IMR-90 (cell line): Measurements from ENCODE around the gene CROCC. TPM values are rescaled to one million over a fixed set of nuclear protein-coding genes. Genes with fewer than 3 reads are reported as not detected.

ENCODE experiments used
- ATAC-seq: fragments of 200-7000 bp; cut with Tn5 transposase; 2 replicates; pipeline ENCODE4 v1.9.1; 2020; ENCODE audit warnings: low read depth, mild to moderate bottlenecking, moderate library complexity
- BruUV-seq: library from RNA; stranded (reverse); fragments of 400-500 nt; replicated peaks from 2 replicates; lab custom pipeline; 2021; lab: Mats Ljungman, UMichigan
- CTCF ChIA-PET: fragments of 300-600 bp; formaldehyde crosslinking; extraction: SDS; loops from one replicate; lab custom pipeline; 2021; ENCODE audit warnings: antibody characterized with exemption; lab: Yijun Ruan, JAX
- POLR2A ChIA-PET: fragments of 300-600 bp; sonication (Branson Sonifier 250); formaldehyde crosslinking; loops from one replicate; lab custom pipeline; 2022; ENCODE audit warnings: antibody characterized with exemption; ENCODE audit not compliant: unreplicated experiment; lab: Charles Lee
- DNase-seq: peaks from one replicate; pipeline ENCODE4 v3.0.0; 2013
- H2AFZ ChIP-seq: replicated peaks from 2 replicates; pipeline ENCODE3; 2013; ENCODE audit warnings: low read length, mild to moderate bottlenecking; ENCODE audit not compliant: poor library complexity
- H2AK5ac ChIP-seq: 2 replicates; pipeline ENCODE4 v1.6.1; 2013; ENCODE audit warnings: low read depth, low read length, inconsistent platforms
- H2AK9ac ChIP-seq: replicated peaks from 2 replicates; pipeline ENCODE3; 2013; ENCODE audit warnings: mild to moderate bottlenecking, low read depth, low read length, moderate library complexity; ENCODE audit not compliant: poor library complexity
- H2BK120ac ChIP-seq: 2 replicates; pipeline ENCODE4 v1.6.1; 2013; ENCODE audit warnings: low read depth, low read length, inconsistent platforms
- H2BK15ac ChIP-seq: 3 replicates; pipeline ENCODE4 v1.6.1; 2013; ENCODE audit warnings: low read depth, low read length, inconsistent platforms
- H2BK20ac ChIP-seq: 2 replicates; pipeline ENCODE4 v1.6.1; 2013; ENCODE audit warnings: low read depth, mild to moderate bottlenecking, inconsistent platforms, low read length, moderate library complexity
- H2BK5ac ChIP-seq: 2 replicates; pipeline ENCODE4 v1.6.1; 2013; ENCODE audit warnings: mild to moderate bottlenecking, low read depth, low read length, inconsistent platforms; ENCODE audit not compliant: poor library complexity, severe bottlenecking
- H3K14ac ChIP-seq: replicated peaks from 2 replicates; pipeline ENCODE4 v1.6.1; 2013; ENCODE audit warnings: low read depth, low read length, inconsistent platforms
- H3K18ac ChIP-seq: 2 replicates; pipeline ENCODE4 v1.6.1; 2013; ENCODE audit warnings: low read depth, low read length, control low read depth
- H3K23ac ChIP-seq: 2 replicates; pipeline ENCODE4 v1.6.1; 2013; ENCODE audit warnings: low read depth, low read length, inconsistent platforms
- H3K27ac ChIP-seq: 2 replicates; pipeline ENCODE4 v1.5.1; 2013; ENCODE audit warnings: mild to moderate bottlenecking, control low read depth, low read length; ENCODE audit not compliant: insufficient read depth
- H3K27me3 ChIP-seq: 2 replicates; pipeline ENCODE4 v1.6.1; 2013; ENCODE audit warnings: low read length; ENCODE audit not compliant: control insufficient read depth, insufficient read depth
- H3K36me3 ChIP-seq: 2 replicates; pipeline ENCODE4 v1.6.1; 2013; ENCODE audit warnings: low read length, mixed read lengths; ENCODE audit not compliant: control insufficient read depth, insufficient read depth
- H3K4ac ChIP-seq: 2 replicates; pipeline ENCODE4 v1.6.1; 2013; ENCODE audit warnings: low read depth, low read length, inconsistent platforms
- H3K4me1 ChIP-seq: 2 replicates; pipeline ENCODE4 v1.6.1; 2013; ENCODE audit warnings: low read length, mixed read lengths; ENCODE audit not compliant: control insufficient read depth, insufficient read depth
- H3K4me2 ChIP-seq: 2 replicates; pipeline ENCODE4 v1.6.1; 2013; ENCODE audit warnings: low read depth, mild to moderate bottlenecking, control low read depth, low read length, moderate library complexity
- H3K4me3 ChIP-seq: 2 replicates; pipeline ENCODE4 v1.5.1; 2013; ENCODE audit warnings: low read depth, mild to moderate bottlenecking, control low read depth, low read length, moderate library complexity; ENCODE audit not compliant: insufficient read depth
- H3K56ac ChIP-seq: 2 replicates; pipeline ENCODE4 v1.6.1; 2013; ENCODE audit warnings: low read length, inconsistent platforms; ENCODE audit not compliant: insufficient read depth; ENCODE audit errors: extremely low read depth
- H3K79me1 ChIP-seq, 2 experiments: 2 replicates each; pipeline ENCODE4 v1.6.1; 2013; ENCODE audit warnings: low read length in 2 of 2, inconsistent platforms in 1 of 2, low read depth in 1 of 2
- H3K9ac ChIP-seq: 2 replicates; pipeline ENCODE4 v1.6.1; 2013; ENCODE audit warnings: low read depth, low read length, control low read depth
- H3K9me1 ChIP-seq: 2 replicates; pipeline ENCODE4 v1.6.1; 2013; ENCODE audit warnings: low read length, inconsistent platforms; ENCODE audit not compliant: insufficient read depth
- H3K9me3 ChIP-seq: 2 replicates; pipeline ENCODE4 v1.6.1; 2013; ENCODE audit warnings: low read length; ENCODE audit not compliant: control insufficient read depth, insufficient read depth
- H4K20me1 ChIP-seq: 2 replicates; pipeline ENCODE4 v1.6.1; 2013; ENCODE audit warnings: low read length, inconsistent platforms; ENCODE audit not compliant: insufficient read depth
- H4K5ac ChIP-seq: 2 replicates; pipeline ENCODE4 v1.6.1; 2013; ENCODE audit warnings: mild to moderate bottlenecking, low read depth, low read length, control low read depth
- H4K8ac ChIP-seq, 2 experiments: 2 replicates each; pipeline ENCODE4 v1.6.1; 2013; ENCODE audit warnings: low read depth in 2 of 2, low read length in 2 of 2, control low read depth in 1 of 2, inconsistent platforms in 1 of 2
- H4K91ac ChIP-seq: 2 replicates; pipeline ENCODE4 v1.6.1; 2013; ENCODE audit warnings: low read depth, low read length, inconsistent platforms; ENCODE audit not compliant: insufficient read depth
- BHLHE40 ChIP-seq: fragments of 150-350 bp; IDR thresholded peaks from 2 replicates; pipeline ENCODE4 v1.6.1; 2016; ENCODE audit warnings: mild to moderate bottlenecking, low read depth, low read length
- CEBPB ChIP-seq: IDR thresholded peaks from 2 replicates; pipeline ENCODE4 v1.6.1; 2012; ENCODE audit warnings: low read depth, low read length, improper control_type of control experiment
- CHD1 ChIP-seq: IDR thresholded peaks from 2 replicates; pipeline ENCODE4 v1.6.1; 2012; ENCODE audit warnings: low read depth, low read length, improper control_type of control experiment
- CTCF ChIP-seq: conservative IDR thresholded peaks from 2 replicates; pipeline ENCODE4 v1.5.1; 2012; ENCODE audit warnings: mild to moderate bottlenecking, low read depth, low read length, improper control_type of control experiment
- ELK1 ChIP-seq: fragments of 150-350 bp; IDR thresholded peaks from 2 replicates; pipeline ENCODE4 v1.6.1; 2016; ENCODE audit warnings: low read depth, mild to moderate bottlenecking, low read length, moderate library complexity, borderline replicate concordance
- FOS ChIP-seq: fragments of 150-350 bp; IDR thresholded peaks from 2 replicates; pipeline ENCODE4 v1.6.1; 2016; ENCODE audit warnings: low read depth, low read length
- MAFK ChIP-seq: IDR thresholded peaks from 2 replicates; pipeline ENCODE4 v1.6.1; 2012; ENCODE audit warnings: low read depth, low read length, improper control_type of control experiment
- MAZ ChIP-seq: IDR thresholded peaks from 2 replicates; pipeline ENCODE4 v1.6.1; 2012; ENCODE audit warnings: low read depth, mild to moderate bottlenecking, low read length, improper control_type of control experiment, moderate library complexity, borderline replicate concordance
- MXI1 ChIP-seq: IDR thresholded peaks from 2 replicates; pipeline ENCODE4 v1.6.1; 2012; ENCODE audit warnings: low read depth, mild to moderate bottlenecking, low read length, moderate library complexity, borderline replicate concordance
- NFE2L2 ChIP-seq: fragments of 150-350 bp; IDR thresholded peaks from 2 replicates; pipeline ENCODE4 v1.6.1; 2016; ENCODE audit warnings: low read depth, mild to moderate bottlenecking, low read length
- POLR2A ChIP-seq: IDR thresholded peaks from 2 replicates; pipeline ENCODE4 v1.6.1; 2012; ENCODE audit warnings: mild to moderate bottlenecking, low read depth, low read length
- RAD21 ChIP-seq: IDR thresholded peaks from 2 replicates; pipeline ENCODE4 v1.6.1; 2012; ENCODE audit warnings: low read length, improper control_type of control experiment
- RCOR1 ChIP-seq: IDR thresholded peaks from 2 replicates; pipeline ENCODE4 v1.6.1; 2012; ENCODE audit warnings: mild to moderate bottlenecking, low read length, improper control_type of control experiment; ENCODE audit not compliant: insufficient replicate concordance
- RFX5 ChIP-seq: IDR thresholded peaks from 2 replicates; pipeline ENCODE4 v1.8.0; 2012; ENCODE audit warnings: low read depth, mild to moderate bottlenecking, low read length, moderate library complexity
- SMC3 ChIP-seq: fragments of 150-350 bp; IDR thresholded peaks from 2 replicates; pipeline ENCODE4 v1.6.1; 2016; ENCODE audit warnings: low read depth, mild to moderate bottlenecking, antibody characterized with exemption, low read length, moderate library complexity
- WGBS, 2 experiments: methylation state at CpG; one replicate each; pipeline versions ENCODE4 v1.1.5 to v1.1.7; 2013; ENCODE audit warnings: missing lambda C conversion rate in 2 of 2; ENCODE audit not compliant: insufficient read length in 1 of 2; ENCODE audit errors: extremely low coverage in 2 of 2; 5-methylcytosine and 5-hydroxymethylcytosine counted together
- dilution Hi-C: fragments of 300-500 bp; cut with HindIII; formaldehyde crosslinking; loops from one replicate; pipeline ENCODE4 v1.14.3; 2018; ENCODE audit warnings: low sequenced_read_pairs; ENCODE audit not compliant: unreplicated experiment
- in situ Hi-C: fragments of 300-500 bp; cut with MboI; formaldehyde crosslinking; loops from 3 replicates; pipeline ENCODE4 v1.14.3; 2019; ENCODE audit warnings: low sequenced_read_pairs, inconsistent platforms, mixed read lengths
- intact Hi-C: fragments of 100-400 bp; cut with micrococcal nuclease; formaldehyde crosslinking; loops from 2 replicates; pipeline ENCODE4 v1.10.0; 2022
- polyA plus RNA-seq, 3 experiments: library from polyadenylated mRNA; depleted of rRNA; stranded (reverse); fragments of >200 nt; gene quantifications; 2 replicates each; pipeline ENCODE4 v1.2.3, GENCODE V29; 2012; ENCODE audit warnings: low replicate concordance in 1 of 3
- total RNA-seq: library from RNA; depleted of rRNA; stranded (reverse); fragments of >200 nt; gene quantifications from 2 replicates; pipeline ENCODE4 v1.2.3, GENCODE V29; 2012
- TF ChIP-seq, protein P1 (sequence below): fragments of 150-350 bp; IDR thresholded peaks from 2 replicates; pipeline ENCODE4 v1.6.1; 2017; ENCODE audit warnings: mild to moderate bottlenecking, antibody characterized with exemption, low read length, low read depth

The CROCC gene
- total and polyA plus RNA-seq, 2 of the 4 experiments (the other 2 are of a cell fraction), result 7.5 to 13.7 TPM

GRCh38 chr1:16992102-16992501, 70.4 kb downstream of the CROCC start:
- no peak overlapping the region for H2AFZ ChIP-seq
- peaks cover 9% of the 10 kb centered on the region for H3K36me3 ChIP-seq
- H4K5ac ChIP-seq, result no peak overlapping the region
- H3K4me2 ChIP-seq, result no peak overlapping the region
- intact Hi-C loops, result no loop called here
- no peak overlapping the region for H3K23ac ChIP-seq
- ChIA-PET POLR2A (no interaction called here), CTCF (no interaction called here)
- H3K56ac ChIP-seq, result no peak overlapping the region
- H3K4me1 ChIP-seq, result no peaks in the 10 kb centered on the region
- H2BK5ac ChIP-seq, result no peak overlapping the region
- H3K14ac ChIP-seq, result no peak overlapping the region
- no peak overlapping the region for H2AK9ac ChIP-seq
- H3K9ac ChIP-seq, result no peak overlapping the region
- no peaks in the 10 kb centered on the region for H4K20me1 ChIP-seq
- no peak overlapping the region for H4K91ac ChIP-seq
- H2BK20ac ChIP-seq, result no peak overlapping the region
- H3K4me3 ChIP-seq, result no peak overlapping the region
- no peaks in the 10 kb centered on the region for H3K27me3 ChIP-seq
- in situ Hi-C loops, result no loop called here
- H2BK120ac ChIP-seq, result no peak overlapping the region
- dilution Hi-C loops, result no loop called here
- DNase-seq, result no peak
- H3K27ac ChIP-seq, result no peak overlapping the region
- TF ChIP-seq SMC3, result no peak
- no peak for TF ChIP-seq CHD1
- TF ChIP-seq CEBPB, result no peak
- no peak for TF ChIP-seq POLR2A
- TF ChIP-seq RFX5, result no peak
- no peak for TF ChIP-seq ELK1
- TF ChIP-seq MAZ, result no peak
- TF ChIP-seq MAFK, result no peak
- no peak for TF ChIP-seq RAD21
- TF ChIP-seq NFE2L2, result no peak
- TF ChIP-seq MXI1, result no peak
- no peak for TF ChIP-seq CTCF
- TF ChIP-seq RCOR1, result no peak
- TF ChIP-seq, protein P1, sequence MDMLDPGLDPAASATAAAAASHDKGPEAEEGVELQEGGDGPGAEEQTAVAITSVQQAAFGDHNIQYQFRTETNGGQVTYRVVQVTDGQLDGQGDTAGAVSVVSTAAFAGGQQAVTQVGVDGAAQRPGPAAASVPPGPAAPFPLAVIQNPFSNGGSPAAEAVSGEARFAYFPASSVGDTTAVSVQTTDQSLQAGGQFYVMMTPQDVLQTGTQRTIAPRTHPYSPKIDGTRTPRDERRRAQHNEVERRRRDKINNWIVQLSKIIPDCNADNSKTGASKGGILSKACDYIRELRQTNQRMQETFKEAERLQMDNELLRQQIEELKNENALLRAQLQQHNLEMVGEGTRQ, result no peak
- TF ChIP-seq FOS, result no peak
- no peak for TF ChIP-seq BHLHE40
- no TSS peak for BruUV-seq
- no peak for ATAC-seq
- H2AK5ac ChIP-seq, result no peak overlapping the region
- H3K9me1 ChIP-seq, result no peaks in the 10 kb centered on the region
- no peaks in the 10 kb centered on the region for H3K79me1 ChIP-seq
- no peak overlapping the region for H2BK15ac ChIP-seq
- H4K8ac ChIP-seq, result no peak overlapping the region
- no peaks in the 10 kb centered on the region for H3K9me3 ChIP-seq
- no peak overlapping the region for H3K4ac ChIP-seq
- WGBS, 2 experiments, result 100% methylated on average over 5 of the region's 12 CpGs; no CpG with 5 or more reads in 1 of the 2 experiments
- H3K18ac ChIP-seq, result no peak overlapping the region
